ENCODE results near the gene CST9L.

DNA sequence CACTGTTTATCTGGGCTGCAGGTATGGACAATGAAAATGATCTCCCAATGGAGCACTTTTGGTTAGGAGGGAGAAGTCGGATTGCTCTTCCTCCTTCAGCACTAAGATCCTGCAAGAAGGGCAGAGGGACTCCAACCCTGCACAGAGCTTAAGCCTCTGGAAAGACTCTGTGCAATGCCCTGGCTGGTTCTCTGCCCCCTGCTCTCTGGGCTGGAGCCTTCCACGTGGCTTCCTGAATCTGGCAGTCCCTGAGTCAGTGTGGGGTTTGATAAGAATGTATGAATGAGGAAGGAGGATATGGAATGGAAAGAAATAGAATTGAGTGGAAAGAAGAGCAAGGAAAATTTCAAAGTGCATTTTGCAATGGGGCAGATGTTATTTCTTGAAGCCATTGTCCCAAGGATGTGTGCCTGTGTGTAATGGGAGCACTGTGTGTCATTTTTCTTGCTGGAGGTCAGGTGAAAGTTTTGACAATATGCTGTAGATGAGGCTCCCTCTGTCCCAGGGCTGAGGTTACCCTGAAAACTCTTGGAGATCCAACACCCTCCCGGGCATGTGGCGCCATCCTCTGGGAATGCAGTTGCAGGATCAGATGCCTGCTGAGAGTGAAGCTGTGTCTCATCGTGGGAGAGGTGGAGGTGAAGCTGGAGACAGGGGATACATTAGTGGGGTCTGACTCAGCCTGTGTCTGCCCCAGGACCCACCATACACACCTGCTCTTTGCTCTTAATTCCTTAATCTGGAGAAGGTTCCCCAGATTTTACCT, 16.3 kb upstream of the CST9L start:
- TF ChIP-seq POLR2AphosphoS5 (IDR thresholded peaks at IDR 0.05; ENCODE audit: low read depth, low read length), result no peak
- TF ChIP-seq POLR2A (IDR thresholded peaks at IDR 0.05; ENCODE audit: low read depth, low read length), result no peak
- TF ChIP-seq PAX5 (IDR thresholded peaks at IDR 0.05; ENCODE audit: insufficient read depth, low read length, severe bottlenecking), result no peak
- TF ChIP-seq TAF1 (IDR thresholded peaks at IDR 0.05; ENCODE audit: low read depth, low read length), result no peak
- TF ChIP-seq SPI1 (IDR thresholded peaks at IDR 0.05; ENCODE audit: low read depth, low read length), result no peak

Measured in GM12891 (cell line).